Activated CD4-positive, alpha-beta T cell treated with anti-CD3 and anti-CD28 coated beads for 1 hour (primary cell): ENCODE results near the gene FUT8.

ENCODE experiments used
- DNase-seq: peaks from one replicate; pipeline ENCODE4 v3.0.0-alpha.2; 2020

Gene FUT8

DNA sequence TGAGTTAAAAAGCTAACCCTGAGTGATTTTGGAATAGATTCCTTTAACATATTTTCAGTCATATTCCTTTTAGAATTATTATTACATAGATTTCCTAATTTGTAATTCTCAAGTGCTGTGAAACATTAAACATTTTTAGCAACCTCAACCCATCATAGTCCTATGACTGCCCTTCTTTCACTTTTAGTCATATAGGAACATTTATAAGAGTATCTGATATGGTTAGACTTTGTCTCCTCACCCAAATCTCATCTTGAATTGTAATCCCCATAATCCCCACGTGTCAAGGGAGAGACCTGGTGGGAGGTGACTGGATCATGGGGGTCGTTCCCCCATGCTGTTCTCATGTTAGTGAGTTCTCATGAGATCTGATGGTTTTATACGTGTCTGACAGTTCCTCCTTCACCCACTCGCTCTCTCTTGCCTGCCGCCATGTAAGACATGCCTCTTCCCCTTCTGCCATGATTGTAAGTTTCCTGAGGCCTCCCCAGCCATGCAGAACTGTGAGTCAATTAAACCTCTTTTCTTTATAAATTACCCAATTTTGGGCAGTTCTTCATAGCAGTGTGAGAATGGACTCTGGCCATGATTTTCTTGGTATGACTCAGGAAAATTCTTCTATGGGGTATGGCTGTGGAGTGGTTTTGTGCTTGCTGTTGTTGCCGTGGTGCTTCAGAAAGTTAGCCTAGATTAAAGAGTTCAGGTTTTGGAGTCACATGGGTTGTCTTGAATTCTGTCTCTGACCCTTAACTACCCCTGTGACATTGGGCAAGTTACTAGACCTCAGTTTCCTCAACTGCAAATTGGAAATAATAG lies 83.9 kb downstream of the FUT8 start:
- no peak for DNase-seq

GRCh38 chr14:65499138-65499537 lies 86.6 kb downstream of the FUT8 start:
- no peak for DNase-seq

DNA sequence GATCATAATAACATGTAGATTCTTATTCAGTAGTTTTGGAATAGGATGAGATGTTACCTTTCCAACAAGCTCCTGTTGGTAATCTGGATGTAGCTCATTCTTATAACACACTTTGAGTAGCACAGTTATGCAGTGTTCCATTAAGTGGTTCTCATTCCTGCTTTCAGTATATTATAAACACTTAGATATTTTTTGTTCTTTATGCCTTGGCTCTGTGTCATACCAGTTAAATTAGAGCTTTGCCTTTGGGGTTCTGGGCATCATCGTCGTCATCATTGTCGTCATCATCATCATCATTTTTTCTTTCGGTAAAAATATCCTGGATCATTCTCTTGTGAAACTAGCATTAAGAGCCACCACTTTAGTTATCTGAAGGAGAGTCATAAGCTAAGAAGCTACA lies 87.5 kb downstream of the FUT8 start:
- DNase-seq = no peak

DNA sequence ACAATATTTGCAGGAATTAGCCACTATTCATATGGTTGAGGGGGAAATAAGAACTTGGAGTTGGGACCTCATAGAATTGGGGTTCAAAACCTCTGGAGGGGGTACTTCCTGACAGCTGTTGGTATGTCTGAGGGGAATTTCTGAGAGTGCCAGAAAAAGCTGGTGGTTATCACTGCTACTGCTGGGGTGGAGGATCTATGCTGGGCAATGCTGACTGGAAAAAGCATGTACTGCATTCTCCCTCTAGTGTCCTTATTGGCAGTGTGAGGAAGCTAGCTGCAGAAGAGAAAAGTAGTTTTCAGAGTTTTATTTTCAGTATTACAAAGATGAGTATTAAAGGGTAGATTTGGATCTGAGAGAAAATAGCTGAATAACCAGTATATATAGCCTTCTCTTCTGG lies 88.8 kb downstream of the FUT8 start:
- DNase-seq = no peak

DNA sequence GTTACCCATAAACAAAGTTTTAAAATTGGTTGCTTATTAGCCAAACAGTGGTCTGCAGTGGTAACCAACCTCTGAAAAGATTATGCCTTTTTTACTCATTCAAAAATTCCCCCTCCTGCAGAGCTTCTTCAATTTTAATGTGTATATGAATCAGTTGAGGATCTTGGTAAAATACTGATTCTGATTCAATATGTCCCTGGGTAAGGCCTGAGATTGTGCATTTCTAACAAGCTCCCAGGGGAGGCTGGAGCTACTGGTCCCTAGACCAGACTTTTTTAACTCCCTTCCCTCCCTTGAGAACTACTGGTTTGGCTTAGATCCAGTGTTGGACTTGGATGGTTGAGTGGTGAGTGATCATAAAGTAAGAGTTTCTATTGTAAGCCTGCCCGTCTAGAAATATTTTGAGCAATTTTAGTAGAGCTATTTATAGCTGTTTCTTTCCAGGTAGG lies 90.2 kb downstream of the FUT8 start:
- DNase-seq = no peak

- no peak for DNase-seq
These were observed 91.2 kb downstream of the FUT8 start for GRCh38 chr14:65503771-65504170.

- no peak for DNase-seq
These were observed 94.3 kb downstream of the FUT8 start for GRCh38 chr14:65506801-65507200.

DNA sequence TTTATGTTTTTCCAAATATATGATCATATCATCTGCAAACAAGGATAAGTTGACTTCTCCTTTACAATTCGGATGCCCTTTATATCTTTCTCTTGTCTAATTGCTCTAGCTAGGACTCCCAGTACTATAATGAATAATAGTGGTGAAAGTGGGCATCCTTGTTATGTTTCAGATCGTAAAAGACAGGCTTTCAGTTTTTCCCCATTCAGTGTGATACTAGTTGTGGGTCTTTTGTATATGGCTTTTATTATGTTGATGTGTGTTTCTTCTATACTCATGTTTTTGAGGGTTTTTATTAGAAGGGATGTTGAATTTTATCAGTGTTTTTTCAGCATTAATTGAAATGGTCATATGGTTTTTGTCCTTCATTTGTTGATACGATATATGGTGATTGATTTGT lies 97.3 kb downstream of the FUT8 start:
- no peak for DNase-seq

GRCh38 chr14:65513671-65514070 lies 101.1 kb downstream of the FUT8 start:
- no peak for DNase-seq

DNA sequence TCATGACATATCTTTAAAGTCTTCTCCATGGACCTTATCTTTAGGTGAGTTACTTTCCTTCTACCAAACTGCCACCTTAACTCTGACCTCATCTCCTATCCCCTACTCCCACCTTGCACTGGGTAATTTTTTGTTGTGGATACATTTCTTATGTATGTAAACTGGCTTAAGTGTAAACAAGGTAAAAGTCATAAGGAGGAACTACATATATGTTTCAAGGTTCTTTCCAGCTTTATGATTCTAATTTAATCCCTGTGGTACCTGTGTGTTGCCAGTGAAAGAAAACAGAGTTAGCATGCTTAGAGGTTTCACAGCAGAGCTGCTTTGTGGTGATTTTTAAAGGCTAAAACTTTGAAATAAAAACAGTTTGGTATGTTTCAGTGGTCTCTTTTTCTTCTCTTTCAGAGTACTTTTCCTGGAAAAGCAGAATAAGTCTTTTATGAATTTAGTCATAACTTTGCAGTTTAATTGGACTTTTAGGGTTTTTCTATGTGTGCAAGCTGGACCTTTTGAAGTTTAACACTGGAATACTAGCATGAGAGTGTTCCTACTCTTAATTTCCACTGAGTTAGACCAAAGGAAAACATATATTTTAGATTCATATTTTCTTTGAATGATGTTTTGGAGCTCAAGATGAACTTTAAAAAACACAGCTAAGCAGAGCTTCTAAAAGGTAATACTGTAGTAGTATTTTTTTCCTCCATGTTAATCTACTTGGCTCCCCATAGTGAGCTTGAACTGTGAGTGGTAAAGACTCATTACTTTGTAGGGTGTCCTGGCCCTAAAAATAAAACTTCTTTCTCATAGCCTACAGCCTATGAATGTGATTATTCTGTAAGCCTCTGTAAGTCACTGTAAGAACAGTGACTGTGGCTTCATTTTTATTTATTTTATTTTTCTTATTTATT lies 105.4 kb downstream of the FUT8 start:
- DNase-seq = no peak

- no peak for DNase-seq
These were observed 115.5 kb downstream of the FUT8 start for GRCh38 chr14:65528069-65528468.

DNA sequence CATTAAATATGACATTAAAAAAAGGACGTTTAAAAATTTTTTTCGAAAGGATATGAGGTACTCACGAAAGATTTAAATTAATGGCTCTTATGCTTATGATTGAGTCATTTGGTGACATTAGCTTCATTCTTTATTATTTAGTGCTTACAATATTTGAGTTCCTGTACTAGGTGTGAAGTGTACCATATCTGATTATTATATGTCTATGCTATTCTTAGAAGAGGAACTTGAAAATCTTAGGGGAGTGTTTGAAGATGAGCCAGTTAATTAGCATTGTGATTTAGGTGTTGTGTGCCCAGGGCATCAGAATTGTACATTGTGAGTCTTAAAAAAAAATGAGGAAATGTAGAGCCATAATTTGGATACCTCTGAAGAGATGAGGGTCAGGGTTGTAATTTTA lies 118.6 kb downstream of the FUT8 start:
- DNase-seq = no peak

- no peak for DNase-seq
These were observed 121.3 kb downstream of the FUT8 start for GRCh38 chr14:65533736-65534404.

GRCh38 chr14:65536781-65537423 lies 124.4 kb downstream of the FUT8 start:
- no peak for DNase-seq

DNA sequence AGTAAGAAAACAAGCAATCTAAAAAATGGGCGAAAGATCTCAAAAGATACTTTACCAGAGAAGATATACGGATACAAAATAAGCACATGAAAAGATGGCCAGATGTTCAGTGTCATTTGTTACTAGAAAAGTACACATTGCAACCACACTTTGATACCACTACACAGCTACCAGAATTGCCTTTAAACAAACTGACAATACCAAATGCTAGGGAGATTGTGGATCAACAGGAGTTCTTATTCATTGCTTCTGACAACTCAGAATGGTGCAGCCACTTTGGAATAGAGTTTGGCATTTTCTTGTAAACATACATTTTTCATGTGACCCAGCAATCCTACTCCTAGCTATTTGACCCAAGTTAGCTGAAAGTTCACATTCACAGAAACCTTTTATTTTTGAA lies 136.3 kb downstream of the FUT8 start:
- no peak for DNase-seq

DNA sequence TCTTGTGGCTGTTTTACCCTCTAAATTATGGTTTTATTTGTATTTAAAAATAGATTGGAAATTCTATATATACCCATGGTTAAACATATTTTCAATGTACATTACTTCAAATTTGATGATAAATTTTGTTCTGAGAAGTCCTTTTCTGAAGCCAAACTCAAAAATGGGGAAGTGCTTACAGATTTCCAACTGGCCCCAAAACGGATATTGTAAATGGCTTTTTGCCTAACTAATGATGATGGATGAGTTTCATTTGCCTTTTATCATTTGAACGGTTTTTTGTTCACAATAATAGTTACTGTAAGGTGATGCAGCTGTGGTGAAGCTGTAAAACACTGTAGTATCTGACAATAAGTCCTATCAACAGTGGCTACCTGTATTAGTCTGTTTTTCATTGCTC lies 136.9 kb downstream of the FUT8 start:
- no peak for DNase-seq

- no peak for DNase-seq
These were observed 138.5 kb downstream of the FUT8 start for GRCh38 chr14:65550779-65551643.

DNA sequence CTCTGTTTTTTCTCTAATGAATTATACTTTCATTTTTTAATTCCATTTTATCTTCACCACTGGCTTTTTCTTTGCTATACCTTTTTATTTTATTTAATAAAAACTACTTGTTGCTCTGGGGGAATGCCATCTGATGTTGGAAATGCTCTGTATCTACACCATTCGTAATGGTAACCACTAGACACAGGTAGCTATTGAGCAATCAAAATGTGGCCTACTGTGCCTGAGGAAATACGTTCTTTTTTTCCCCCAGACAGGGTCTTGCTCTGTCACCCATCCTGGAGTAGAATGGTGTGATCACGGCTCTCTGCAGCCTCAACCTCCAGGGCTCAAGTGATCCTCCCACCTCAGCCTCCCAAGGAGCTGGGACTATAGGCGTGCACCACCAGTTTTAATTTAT lies 140.2 kb downstream of the FUT8 start:
- DNase-seq = no peak

DNA sequence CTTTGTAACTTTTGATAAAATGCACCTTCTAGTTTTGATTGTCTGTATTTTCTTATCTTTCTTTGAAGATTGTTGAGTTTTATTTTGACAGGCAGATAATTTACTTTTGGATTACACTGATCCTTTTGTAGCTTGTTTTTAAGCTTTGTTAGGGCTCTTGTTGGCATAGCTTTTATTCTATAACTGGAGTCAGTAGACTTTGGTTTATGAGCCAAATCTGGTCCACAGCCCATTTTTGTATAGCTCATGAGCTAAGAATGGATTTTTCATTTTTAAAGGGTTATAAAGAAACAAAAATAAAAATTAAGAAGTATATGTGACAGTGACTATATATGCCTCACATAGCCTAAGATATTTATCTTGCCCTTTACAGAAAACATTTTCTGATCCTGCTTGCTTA lies 142.3 kb downstream of the FUT8 start:
- no peak for DNase-seq

DNA sequence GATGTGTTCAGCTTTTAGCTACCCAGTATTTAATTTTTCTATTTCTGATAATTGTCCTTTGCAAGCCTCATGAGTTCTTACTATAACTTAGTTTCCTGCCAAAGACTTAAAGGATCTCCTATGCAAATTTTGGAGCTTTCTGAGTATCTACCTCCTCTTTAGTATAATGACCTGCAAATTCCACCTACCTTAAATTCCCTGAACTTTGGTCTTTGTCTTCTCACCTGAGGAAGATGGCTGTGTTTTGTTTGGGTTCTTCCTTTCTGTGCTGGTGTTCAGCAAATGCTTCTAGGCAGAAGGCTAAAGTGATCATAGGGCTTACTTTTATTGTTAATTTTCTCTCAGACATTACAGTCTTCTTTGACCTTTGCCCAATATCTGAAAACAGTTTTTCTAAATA lies 142.8 kb downstream of the FUT8 start:
- no peak for DNase-seq

GRCh38 chr14:65558363-65558762 lies 145.8 kb downstream of the FUT8 start:
- no peak for DNase-seq
